WTC11 (cell line): ENCODE data around the gene OR10AG1. TPM values are rescaled to one million over a fixed set of nuclear protein-coding genes. Genes with fewer than 3 reads are reported as not detected.

ENCODE experiments used
- ATAC-seq: fragments of 200-7000 bp; cut with Tn5 transposase; 2 replicates; pipeline ENCODE4 v1.10.0; 2021; ENCODE audit warnings: mild to moderate bottlenecking, moderate library complexity
- CTCF ChIA-PET: fragments of 300-600 bp; sonication (Branson Sonifier 250); formaldehyde crosslinking; loops from one replicate; lab custom pipeline; 2021; ENCODE audit warnings: antibody characterized with exemption; lab: Charles Lee
- POLR2A ChIA-PET: fragments of 350-600 bp; sonication (Branson Sonifier 250); formaldehyde crosslinking; loops from one replicate; lab custom pipeline; 2021; ENCODE audit warnings: antibody characterized with exemption; lab: Charles Lee
- DNase-seq: peaks from one replicate; pipeline ENCODE4 v3.0.0; 2021; ENCODE audit warnings: low spot score
- H3K27ac Mint-ChIP-seq: 2 replicates; pipeline ENCODE4 v1.8.0; 2021; ENCODE audit warnings: mixed read lengths
- H3K27me3 Mint-ChIP-seq: 2 replicates; pipeline ENCODE4 v1.8.0; 2021; ENCODE audit warnings: low read depth, mild to moderate bottlenecking, moderate library complexity, mixed read lengths
- H3K36me3 Mint-ChIP-seq: 2 replicates; pipeline ENCODE4 v1.8.0; 2021; ENCODE audit warnings: mixed read lengths
- H3K4me1 Mint-ChIP-seq: 2 replicates; pipeline ENCODE4 v1.8.0; 2022; ENCODE audit warnings: mixed read lengths
- H3K4me3 Mint-ChIP-seq: 2 replicates; pipeline ENCODE4 v1.8.0; 2021; ENCODE audit warnings: mild to moderate bottlenecking, moderate library complexity, mixed read lengths
- H3K9me3 Mint-ChIP-seq: 2 replicates; pipeline ENCODE4 v1.8.0; 2021; ENCODE audit warnings: mixed read lengths
- NFE2L1 ChIP-seq: sonication (generic); formaldehyde crosslinking; IDR thresholded peaks from 2 replicates; pipeline ENCODE4 v1.8.1; 2023; ENCODE audit warnings: missing genetic modification reagents
- PRDM15 ChIP-seq: sonication (generic); formaldehyde crosslinking; IDR thresholded peaks from 2 replicates; pipeline ENCODE4 v1.8.0; 2022; ENCODE audit warnings: missing genetic modification reagents
- SP1 ChIP-seq: sonication (generic); formaldehyde crosslinking; conservative IDR thresholded peaks from 2 replicates; pipeline ENCODE4 v1.8.1; 2022; ENCODE audit warnings: missing genetic modification reagents
- total RNA-seq: library from RNA; stranded (reverse); gene quantifications from 3 replicates; pipeline ENCODE4 v1.2.3, GENCODE V29; 2021
- TF ChIP-seq, protein P1 (sequence below): sonication (generic); formaldehyde crosslinking; IDR thresholded peaks from 2 replicates; pipeline ENCODE4 v1.8.1; 2023; ENCODE audit warnings: mild to moderate bottlenecking, missing genetic modification reagents
- TF ChIP-seq, protein P2 (sequence below): fragments of 250-450 bp; sonication (Bioruptor Pico); IDR thresholded peaks from 2 replicates; pipeline ENCODE4 v1.9.0; 2021; ENCODE audit warnings: mild to moderate bottlenecking, borderline replicate concordance

OR10AG1 gene
- total RNA-seq, 1 experiment from 2014 or later: not detected

DNA sequence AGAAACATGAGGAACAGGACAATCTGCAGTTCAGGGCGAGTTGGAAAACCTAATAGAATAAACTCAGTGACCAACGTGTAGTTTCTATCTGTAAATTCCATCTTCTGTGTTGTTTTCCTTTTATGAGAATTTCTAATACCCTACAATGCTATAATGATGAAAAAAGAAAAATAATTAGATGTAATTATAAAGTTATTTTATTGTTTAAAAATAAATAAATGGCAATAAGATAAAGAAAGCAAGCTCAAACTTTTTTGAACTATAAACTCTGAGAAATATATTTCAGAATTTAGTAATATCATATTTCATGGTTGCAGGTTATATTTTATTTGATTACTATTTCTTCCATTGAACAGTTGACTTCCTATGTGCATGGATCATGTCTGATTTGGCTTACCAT lies 33.4 kb downstream of the OR10AG1 start, which contains the start of gene OR5I1 (continued):
- TF ChIP-seq PRDM15 (CRISPR knock-in tag): no peak

- no peak for DNase-seq
- Mint-ChIP-seq H3K27ac (no peak overlapping the region), H3K27me3 (no peaks in the 10 kb centered on the region; the same call in 1 of the 2 replicates), H3K4me1 (no peaks in the 10 kb centered on the region), H3K4me3 (no peak overlapping the region), H3K36me3 (peaks cover 46% of the 10 kb centered on the region), H3K9me3 (peaks cover 74% of the 10 kb centered on the region)
- POLR2A ChIA-PET: no interaction called here
- CTCF ChIA-PET: no interaction called here
- TF ChIP-seq NFE2L1 (CRISPR knock-in tag): no peak
- TF ChIP-seq SP1 (CRISPR knock-in tag): no peak
- TF ChIP-seq, protein P1, sequence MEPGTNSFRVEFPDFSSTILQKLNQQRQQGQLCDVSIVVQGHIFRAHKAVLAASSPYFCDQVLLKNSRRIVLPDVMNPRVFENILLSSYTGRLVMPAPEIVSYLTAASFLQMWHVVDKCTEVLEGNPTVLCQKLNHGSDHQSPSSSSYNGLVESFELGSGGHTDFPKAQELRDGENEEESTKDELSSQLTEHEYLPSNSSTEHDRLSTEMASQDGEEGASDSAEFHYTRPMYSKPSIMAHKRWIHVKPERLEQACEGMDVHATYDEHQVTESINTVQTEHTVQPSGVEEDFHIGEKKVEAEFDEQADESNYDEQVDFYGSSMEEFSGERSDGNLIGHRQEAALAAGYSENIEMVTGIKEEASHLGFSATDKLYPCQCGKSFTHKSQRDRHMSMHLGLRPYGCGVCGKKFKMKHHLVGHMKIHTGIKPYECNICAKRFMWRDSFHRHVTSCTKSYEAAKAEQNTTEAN (CRISPR knock-in tag): no peak
- TF ChIP-seq, protein P2, sequence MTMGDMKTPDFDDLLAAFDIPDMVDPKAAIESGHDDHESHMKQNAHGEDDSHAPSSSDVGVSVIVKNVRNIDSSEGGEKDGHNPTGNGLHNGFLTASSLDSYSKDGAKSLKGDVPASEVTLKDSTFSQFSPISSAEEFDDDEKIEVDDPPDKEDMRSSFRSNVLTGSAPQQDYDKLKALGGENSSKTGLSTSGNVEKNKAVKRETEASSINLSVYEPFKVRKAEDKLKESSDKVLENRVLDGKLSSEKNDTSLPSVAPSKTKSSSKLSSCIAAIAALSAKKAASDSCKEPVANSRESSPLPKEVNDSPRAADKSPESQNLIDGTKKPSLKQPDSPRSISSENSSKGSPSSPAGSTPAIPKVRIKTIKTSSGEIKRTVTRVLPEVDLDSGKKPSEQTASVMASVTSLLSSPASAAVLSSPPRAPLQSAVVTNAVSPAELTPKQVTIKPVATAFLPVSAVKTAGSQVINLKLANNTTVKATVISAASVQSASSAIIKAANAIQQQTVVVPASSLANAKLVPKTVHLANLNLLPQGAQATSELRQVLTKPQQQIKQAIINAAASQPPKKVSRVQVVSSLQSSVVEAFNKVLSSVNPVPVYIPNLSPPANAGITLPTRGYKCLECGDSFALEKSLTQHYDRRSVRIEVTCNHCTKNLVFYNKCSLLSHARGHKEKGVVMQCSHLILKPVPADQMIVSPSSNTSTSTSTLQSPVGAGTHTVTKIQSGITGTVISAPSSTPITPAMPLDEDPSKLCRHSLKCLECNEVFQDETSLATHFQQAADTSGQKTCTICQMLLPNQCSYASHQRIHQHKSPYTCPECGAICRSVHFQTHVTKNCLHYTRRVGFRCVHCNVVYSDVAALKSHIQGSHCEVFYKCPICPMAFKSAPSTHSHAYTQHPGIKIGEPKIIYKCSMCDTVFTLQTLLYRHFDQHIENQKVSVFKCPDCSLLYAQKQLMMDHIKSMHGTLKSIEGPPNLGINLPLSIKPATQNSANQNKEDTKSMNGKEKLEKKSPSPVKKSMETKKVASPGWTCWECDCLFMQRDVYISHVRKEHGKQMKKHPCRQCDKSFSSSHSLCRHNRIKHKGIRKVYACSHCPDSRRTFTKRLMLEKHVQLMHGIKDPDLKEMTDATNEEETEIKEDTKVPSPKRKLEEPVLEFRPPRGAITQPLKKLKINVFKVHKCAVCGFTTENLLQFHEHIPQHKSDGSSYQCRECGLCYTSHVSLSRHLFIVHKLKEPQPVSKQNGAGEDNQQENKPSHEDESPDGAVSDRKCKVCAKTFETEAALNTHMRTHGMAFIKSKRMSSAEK (CRISPR knock-in tag): no peak
- ATAC-seq: no peak
Measured at GRCh38 chr11:55920537-55920936, 49.2 kb downstream of the OR10AG1 start.

Other genes starting within 250 kb of the OR10AG1 start
- gene OR5D13, start 196.5 kb downstream of the OR10AG1 start, total RNA-seq: not detected in 3 replicates
- gene OR5D14, start 174.4 kb downstream of the OR10AG1 start, total RNA-seq: not detected in 3 replicates
- gene OR5L1, start 158.6 kb downstream of the OR10AG1 start, total RNA-seq: not detected in 3 replicates
- gene OR5D18, start 150.3 kb downstream of the OR10AG1 start, total RNA-seq: not detected in 3 replicates
- gene OR5L2, start 142.7 kb downstream of the OR10AG1 start, total RNA-seq: not detected in 3 replicates
- gene OR5D16, start 131.2 kb downstream of the OR10AG1 start, total RNA-seq: not detected in 3 replicates
- not detected in 3 replicates for gene TRIM51, start 86.6 kb downstream of the OR10AG1 start, total RNA-seq
- not detected in 3 replicates for gene OR5W2, start 55.4 kb downstream of the OR10AG1 start, total RNA-seq
- gene OR5I1, start 33.5 kb downstream of the OR10AG1 start, total RNA-seq: not detected in 3 replicates
- not detected in 3 replicates for gene OR5F1, start 24.7 kb upstream of the OR10AG1 start, total RNA-seq
- 0.02 TPM in 1 of 3 replicates, not detected in the others for gene OR5AS1, start 57.7 kb upstream of the OR10AG1 start, total RNA-seq
- gene OR8I2, start 123.4 kb upstream of the OR10AG1 start, total RNA-seq: not detected in 3 replicates
- not detected in 3 replicates for gene OR8H2, start 133.7 kb upstream of the OR10AG1 start, total RNA-seq
- not detected in 3 replicates for gene OR8H3, start 152.4 kb upstream of the OR10AG1 start, total RNA-seq
- gene OR8J3, start 170.3 kb upstream of the OR10AG1 start, total RNA-seq: not detected in 3 replicates
- gene OR8K5, start 190.4 kb upstream of the OR10AG1 start, total RNA-seq: not detected in 3 replicates
- not detected in 3 replicates for gene OR5J2, start 206.7 kb upstream of the OR10AG1 start, total RNA-seq